ENCODE results near the gene TNRC6B. TPM values are rescaled to one million over a fixed set of nuclear protein-coding genes. Genes with fewer than 3 reads are reported as not detected.

Gene TNRC6B
- total RNA-seq, 1 experiment from 2014 or later = 52.2 TPM

- Histone ChIP-seq H3K27me3 (replicated peaks; ENCODE audit: insufficient read depth, low read depth, low read length, poor library complexity) (no peaks in the 10 kb centered on the region), H3K9me3 (ENCODE audit: low read depth, low read length, poor library complexity, severe bottlenecking) (no peaks in the 10 kb centered on the region), H3K4me3 (ENCODE audit: low read depth, low read length, poor library complexity, severe bottlenecking) (no peak overlapping the region), H3K4me1 (ENCODE audit: insufficient read depth, low read length, poor library complexity, severe bottlenecking) (peaks cover 30% of the 10 kb centered on the region), H3K36me3 (ENCODE audit: insufficient read depth, low read length, poor library complexity, severe bottlenecking) (no peaks in the 10 kb centered on the region), H3K27ac (ENCODE audit: low read depth, low read length, poor library complexity, severe bottlenecking) (no peak overlapping the region)
- no TSS peak for BruUV-seq (replicated peaks)
- POLR2A ChIA-PET (ENCODE audit: low non-redundant PET) = no interaction called here
- intact Hi-C loops (cut with micrococcal nuclease; ENCODE audit: unreplicated experiment) = no loop called here
- no peak for DNase-seq (ENCODE audit: low spot score)
- CTCF ChIA-PET = no interaction called here
- no peak for TF ChIP-seq EZH2 (IDR thresholded peaks at IDR 0.05; ENCODE audit: borderline replicate concordance, low read depth, low read length, poor library complexity, severe bottlenecking)
- TF ChIP-seq, protein P1, sequence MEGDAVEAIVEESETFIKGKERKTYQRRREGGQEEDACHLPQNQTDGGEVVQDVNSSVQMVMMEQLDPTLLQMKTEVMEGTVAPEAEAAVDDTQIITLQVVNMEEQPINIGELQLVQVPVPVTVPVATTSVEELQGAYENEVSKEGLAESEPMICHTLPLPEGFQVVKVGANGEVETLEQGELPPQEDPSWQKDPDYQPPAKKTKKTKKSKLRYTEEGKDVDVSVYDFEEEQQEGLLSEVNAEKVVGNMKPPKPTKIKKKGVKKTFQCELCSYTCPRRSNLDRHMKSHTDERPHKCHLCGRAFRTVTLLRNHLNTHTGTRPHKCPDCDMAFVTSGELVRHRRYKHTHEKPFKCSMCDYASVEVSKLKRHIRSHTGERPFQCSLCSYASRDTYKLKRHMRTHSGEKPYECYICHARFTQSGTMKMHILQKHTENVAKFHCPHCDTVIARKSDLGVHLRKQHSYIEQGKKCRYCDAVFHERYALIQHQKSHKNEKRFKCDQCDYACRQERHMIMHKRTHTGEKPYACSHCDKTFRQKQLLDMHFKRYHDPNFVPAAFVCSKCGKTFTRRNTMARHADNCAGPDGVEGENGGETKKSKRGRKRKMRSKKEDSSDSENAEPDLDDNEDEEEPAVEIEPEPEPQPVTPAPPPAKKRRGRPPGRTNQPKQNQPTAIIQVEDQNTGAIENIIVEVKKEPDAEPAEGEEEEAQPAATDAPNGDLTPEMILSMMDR (conservative IDR thresholded peaks at IDR 0.05; ENCODE audit: low read depth, low read length) = no peak
Observed at GRCh38 chr22:40210818-40211217, 33.1 kb downstream of the TNRC6B start.

- CTCF ChIA-PET = interaction anchor here (0.6 kb wide), 1 partner anchor 185 kb away, joined by 3 read pairs; no protein-coding TSS in a partner anchor
- no peaks in the 10 kb centered on the region for H3K27me3 ChIP-seq (replicated peaks; ENCODE audit: insufficient read depth, low read depth, low read length, poor library complexity)
- H3K4me3 ChIP-seq (ENCODE audit: low read depth, low read length, poor library complexity, severe bottlenecking) = no peak overlapping the region
- TF ChIP-seq, protein P1 (conservative IDR thresholded peaks at IDR 0.05; ENCODE audit: low read depth, low read length) = no peak
- no peak for TF ChIP-seq EZH2 (IDR thresholded peaks at IDR 0.05; ENCODE audit: borderline replicate concordance, low read depth, low read length, poor library complexity, severe bottlenecking)
- H3K4me1 ChIP-seq (ENCODE audit: insufficient read depth, low read length, poor library complexity, severe bottlenecking) = peaks cover 30% of the 10 kb centered on the region
- intact Hi-C loops (cut with micrococcal nuclease; ENCODE audit: unreplicated experiment) = no loop called here
- DNase-seq (ENCODE audit: low spot score) = no peak
- BruUV-seq (replicated peaks) = no TSS peak
- H3K27ac ChIP-seq (ENCODE audit: low read depth, low read length, poor library complexity, severe bottlenecking) = no peak overlapping the region
- POLR2A ChIA-PET (ENCODE audit: low non-redundant PET) = no interaction called here
- no peaks in the 10 kb centered on the region for H3K36me3 ChIP-seq (ENCODE audit: insufficient read depth, low read length, poor library complexity, severe bottlenecking)
- H3K9me3 ChIP-seq (ENCODE audit: low read depth, low read length, poor library complexity, severe bottlenecking) = no peaks in the 10 kb centered on the region
Observed at GRCh38 chr22:40211476-40212054, 33.8 kb downstream of the TNRC6B start.

DNA sequence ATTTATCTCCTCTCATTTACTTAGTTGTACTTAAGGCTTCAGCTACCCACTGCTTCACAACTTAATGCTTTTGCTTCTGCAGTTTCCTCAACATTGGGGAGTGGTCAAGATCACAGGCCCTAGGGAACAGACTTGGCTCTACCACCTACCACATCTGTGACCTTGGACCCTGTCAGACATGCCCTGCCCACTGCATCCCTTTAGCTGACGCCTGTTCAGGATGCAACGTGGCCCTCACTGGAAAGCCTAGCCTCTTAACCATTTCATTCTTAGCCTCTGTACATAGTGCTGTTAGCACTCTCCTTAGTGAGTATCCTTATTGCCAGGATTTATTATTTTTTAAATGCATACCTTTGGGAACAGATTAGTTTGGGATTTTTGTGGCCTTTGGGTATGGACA, 34.4 kb downstream of the TNRC6B start:
- ChIA-PET CTCF (no interaction called here), POLR2A (ENCODE audit: low non-redundant PET) (no interaction called here)
- no peak for TF ChIP-seq EZH2 (IDR thresholded peaks at IDR 0.05; ENCODE audit: borderline replicate concordance, low read depth, low read length, poor library complexity, severe bottlenecking)
- TF ChIP-seq, protein P1 (conservative IDR thresholded peaks at IDR 0.05; ENCODE audit: low read depth, low read length) = no peak
- no peak overlapping the region for H3K27ac ChIP-seq (ENCODE audit: low read depth, low read length, poor library complexity, severe bottlenecking)
- intact Hi-C loops (cut with micrococcal nuclease; ENCODE audit: unreplicated experiment) = no loop called here
- no peak for DNase-seq (ENCODE audit: low spot score)
- H3K4me1 ChIP-seq (ENCODE audit: insufficient read depth, low read length, poor library complexity, severe bottlenecking) = peaks cover 30% of the 10 kb centered on the region
- no TSS peak for BruUV-seq (replicated peaks)
- no peaks in the 10 kb centered on the region for H3K36me3 ChIP-seq (ENCODE audit: insufficient read depth, low read length, poor library complexity, severe bottlenecking)
- H3K4me3 ChIP-seq (ENCODE audit: low read depth, low read length, poor library complexity, severe bottlenecking) = no peak overlapping the region
- no peaks in the 10 kb centered on the region for H3K27me3 ChIP-seq (replicated peaks; ENCODE audit: insufficient read depth, low read depth, low read length, poor library complexity)
- H3K9me3 ChIP-seq (ENCODE audit: low read depth, low read length, poor library complexity, severe bottlenecking) = no peaks in the 10 kb centered on the region
